ENCODE measurements around the gene NHP2. TPM values are rescaled to one million over a fixed set of nuclear protein-coding genes. Genes with fewer than 3 reads are reported as not detected.
A peak's percentile ranks its signal among the peaks of the same experiment; 100 is the strongest.

Gene NHP2
- total and polyA plus RNA-seq, 2 donors from 2014 or later, result 98.6 to 129 TPM

- H3K36me3 ChIP-seq (ENCODE audit: control insufficient read depth in 2 of 3, insufficient read depth in 3 of 3, low read length in 3 of 3), result peaks cover 2 to 4% (median 3%) of the 10 kb centered on the region in 3 donors
- no peak overlapping the region for H3K9ac ChIP-seq (ENCODE audit: low read length in 3 of 3)
- no peak overlapping the region for H3K27ac ChIP-seq (ENCODE audit: low read depth in 2 of 2, low read length in 2 of 2)
- H3K4me1 ChIP-seq (ENCODE audit: control insufficient read depth in 2 of 3, insufficient read depth in 2 of 3, low read depth in 1 of 3, low read length in 3 of 3), result peaks cover 3 to 14% (median 11%) of the 10 kb centered on the region in 3 donors
- H3K9me3 ChIP-seq (ENCODE audit: control insufficient read depth in 2 of 3, insufficient read depth in 1 of 3, low read length in 3 of 3), result no peaks in the 10 kb centered on the region
- DNase-seq, result peak in 1 of 5 donors; percentile 29
- no peak for FAIRE-seq
- TF ChIP-seq CTCF (IDR thresholded peaks at IDR 0.05; ENCODE audit: borderline replicate concordance, extremely low read depth, insufficient read depth), result no peak
- intact Hi-C loops (cut with DNase I), result no loop called here
- no peaks in the 10 kb centered on the region for H3K27me3 ChIP-seq (ENCODE audit: control insufficient read depth, insufficient read depth, low read length)
- no peak overlapping the region for H3K4me3 ChIP-seq (ENCODE audit: low read length in 3 of 3)
Measured at GRCh38 chr5:178201927-178202235, 48.2 kb upstream of the NHP2 start.

GRCh38 chr5:178201221-178201926 is 47.7 kb upstream of the NHP2 start:
- DNase-seq, result peak in 1 of 5 donors; percentile 31
- no peak for FAIRE-seq
- H3K36me3 ChIP-seq (ENCODE audit: control insufficient read depth in 2 of 3, insufficient read depth in 3 of 3, low read length in 3 of 3), result peaks cover 0 to 2% (median 0%) of the 10 kb centered on the region in 3 donors
- TF ChIP-seq CTCF (IDR thresholded peaks at IDR 0.05; ENCODE audit: borderline replicate concordance, extremely low read depth, insufficient read depth), result no peak
- no peak overlapping the region for H3K4me3 ChIP-seq (ENCODE audit: low read length in 3 of 3)
- H3K27me3 ChIP-seq (ENCODE audit: control insufficient read depth, insufficient read depth, low read length), result no peaks in the 10 kb centered on the region
- no peak overlapping the region for H3K27ac ChIP-seq (ENCODE audit: low read depth in 2 of 2, low read length in 2 of 2)
- no peak overlapping the region for H3K9ac ChIP-seq (ENCODE audit: low read length in 3 of 3)
- intact Hi-C loops (cut with DNase I), result no loop called here
- no peaks in the 10 kb centered on the region for H3K9me3 ChIP-seq (ENCODE audit: control insufficient read depth in 2 of 3, insufficient read depth in 1 of 3, low read length in 3 of 3)
- H3K4me1 ChIP-seq (ENCODE audit: control insufficient read depth in 2 of 3, insufficient read depth in 2 of 3, low read depth in 1 of 3, low read length in 3 of 3), result peaks cover 3 to 9% (median 9%) of the 10 kb centered on the region in 3 donors

- no peak overlapping the region for H3K4me3 ChIP-seq (ENCODE audit: low read length in 3 of 3)
- no peak overlapping the region for H3K27ac ChIP-seq (ENCODE audit: low read depth in 2 of 2, low read length in 2 of 2)
- no peak for FAIRE-seq
- H3K27me3 ChIP-seq (ENCODE audit: control insufficient read depth, insufficient read depth, low read length), result no peaks in the 10 kb centered on the region
- DNase-seq, result no peak
- TF ChIP-seq CTCF (IDR thresholded peaks at IDR 0.05; ENCODE audit: borderline replicate concordance, extremely low read depth, insufficient read depth), result no peak
- H3K4me1 ChIP-seq (ENCODE audit: control insufficient read depth in 2 of 3, insufficient read depth in 2 of 3, low read depth in 1 of 3, low read length in 3 of 3), result peaks cover 0 to 2% (median 0%) of the 10 kb centered on the region in 3 donors
- intact Hi-C loops (cut with DNase I), result no loop called here
- no peaks in the 10 kb centered on the region for H3K36me3 ChIP-seq (ENCODE audit: control insufficient read depth in 2 of 3, insufficient read depth in 3 of 3, low read length in 3 of 3)
- H3K9me3 ChIP-seq (ENCODE audit: control insufficient read depth in 2 of 3, insufficient read depth in 1 of 3, low read length in 3 of 3), result no peaks in the 10 kb centered on the region
- H3K9ac ChIP-seq (ENCODE audit: low read length in 3 of 3), result no peak overlapping the region
Measured at GRCh38 chr5:178199581-178200434, 46.1 kb upstream of the NHP2 start.

Data from kidney (tissue), 14 donors.